H1 (cell line): Measurements from ENCODE around the gene RPUSD3. TPM values are rescaled to one million over a fixed set of nuclear protein-coding genes. Genes with fewer than 3 reads are reported as not detected.

Source experiments
- CTCF ChIA-PET: fragments of 300-600 bp; sonication (Branson Sonifier 250); formaldehyde crosslinking; loops from one replicate; lab custom pipeline; 2021; ENCODE audit not compliant: partially characterized antibody; lab: Charles Lee
- POLR2A ChIA-PET: fragments of 300-600 bp; sonication (Branson Sonifier 250); formaldehyde crosslinking; loops from one replicate; lab custom pipeline; 2021; ENCODE audit warnings: inconsistent platforms; ENCODE audit not compliant: partially characterized antibody; lab: Charles Lee
- DNase-seq, 2 experiments: peaks; one replicate each; pipeline versions ENCODE4 v3.0.0 to v3.0.0-alpha.2; 2010 to 2022; ENCODE audit warnings: low spot score in 2 of 2, low read depth in 1 of 2, mixed read lengths in 1 of 2
- FAIRE-seq: peaks from 2 replicates; lab custom pipeline; 2011; peaks lifted over from hg19 to GRCh38; lab: Jason Lieb, UNC
- H2AFZ ChIP-seq: 2 replicates; pipeline ENCODE4 v1.8.1; 2012; ENCODE audit warnings: low read length, inconsistent platforms
- H2AK5ac ChIP-seq: 2 replicates; pipeline ENCODE4 v1.6.1; 2013; ENCODE audit warnings: low read depth, low read length
- H2BK120ac ChIP-seq: replicated peaks from 2 replicates; pipeline ENCODE3; 2013; ENCODE audit warnings: low read depth, low read length, inconsistent platforms
- H2BK12ac ChIP-seq: 2 replicates; pipeline ENCODE4 v1.6.1; 2013; ENCODE audit warnings: low read depth, low read length
- H2BK15ac ChIP-seq: 2 replicates; pipeline ENCODE4 v1.6.1; 2013; ENCODE audit warnings: low read length
- H2BK20ac ChIP-seq: 2 replicates; pipeline ENCODE4 v1.6.1; 2013; ENCODE audit warnings: low read length
- H2BK5ac ChIP-seq: 2 replicates; pipeline ENCODE4 v1.6.1; 2013; ENCODE audit warnings: low read depth, low read length
- H3K14ac ChIP-seq: 2 replicates; pipeline ENCODE4 v1.6.1; 2013; ENCODE audit warnings: inconsistent platforms; ENCODE audit not compliant: insufficient read length
- H3K18ac ChIP-seq: 2 replicates; pipeline ENCODE4 v1.6.1; 2013; ENCODE audit warnings: low read length; ENCODE audit errors: extremely low read depth
- H3K23ac ChIP-seq: 2 replicates; pipeline ENCODE4 v1.6.1; 2013; ENCODE audit warnings: inconsistent platforms; ENCODE audit not compliant: insufficient read length
- H3K23me2 ChIP-seq: 2 replicates; pipeline ENCODE4 v1.6.1; 2013; ENCODE audit warnings: low read depth, low read length
- H3K27ac ChIP-seq: 2 replicates; pipeline ENCODE4 v1.6.1; 2011; ENCODE audit warnings: low read depth, low read length, inconsistent platforms
- H3K27me3 ChIP-seq, 4 experiments: replicated peaks in 1 of 4; 1 replicate in 1 of 4; 2 replicates in 3 of 4; pipeline versions ENCODE4 v1.6.1 to v1.8.1; 2011 to 2013; ENCODE audit warnings: low read length in 3 of 4, mild to moderate bottlenecking in 3 of 4, inconsistent platforms in 2 of 4, mixed read lengths in 2 of 4, moderate library complexity in 1 of 4; ENCODE audit not compliant: control insufficient read depth in 3 of 4, insufficient read depth in 3 of 4; ENCODE audit errors: extremely low read depth in 1 of 4
- H3K36me3 ChIP-seq, 4 experiments: 2 replicates each; pipeline versions ENCODE4 v1.6.1 to v1.8.1; 2011 to 2013; ENCODE audit warnings: mild to moderate bottlenecking in 4 of 4, low read length in 3 of 4, moderate library complexity in 2 of 4, control low read depth in 1 of 4, inconsistent platforms in 1 of 4; ENCODE audit not compliant: insufficient read depth in 4 of 4, control insufficient read depth in 2 of 4
- H3K4ac ChIP-seq: replicated peaks from 2 replicates; pipeline ENCODE3; 2013; ENCODE audit warnings: low read length, low read depth, mixed read lengths, inconsistent platforms; ENCODE audit not compliant: insufficient read length
- H3K4me1 ChIP-seq, 4 experiments: replicated peaks in 1 of 4; 1 replicate in 1 of 4; 2 replicates in 3 of 4; pipeline versions ENCODE4 v1.6.1 to v1.8.1; 2011 to 2013; ENCODE audit warnings: low read length in 3 of 4, inconsistent platforms in 2 of 4, mixed read lengths in 1 of 4; ENCODE audit not compliant: insufficient read depth in 4 of 4, control insufficient read depth in 3 of 4
- H3K4me2 ChIP-seq, 2 experiments: 2 replicates each; pipeline versions ENCODE4 v1.6.1 to v1.8.1; 2011 to 2013; ENCODE audit warnings: low read depth in 2 of 2, low read length in 2 of 2, control low read depth in 1 of 2, inconsistent platforms in 1 of 2, mild to moderate bottlenecking in 1 of 2; ENCODE audit not compliant: insufficient read depth in 1 of 2
- H3K4me3 ChIP-seq, 4 experiments: fragments of 200-600, 300-600 bp in 1 of 4; sonication (generic), shearing (Covaris generic), sonication (Bioruptor Twin) in 1 of 4; 2 replicates each; pipeline versions ENCODE4 v1.5.1 to v1.8.1; 2011 to 2016; ENCODE audit warnings: low read length in 4 of 4, low read depth in 3 of 4, control low read depth in 2 of 4, inconsistent platforms in 2 of 4, mild to moderate bottlenecking in 2 of 4, mixed read lengths in 1 of 4, moderate library complexity in 1 of 4; ENCODE audit not compliant: insufficient read depth in 2 of 4; ENCODE audit errors: extremely low read depth in 1 of 4
- H3K56ac ChIP-seq: replicated peaks from 2 replicates; pipeline ENCODE3; 2013; ENCODE audit warnings: low read depth, mild to moderate bottlenecking, mixed read lengths, low read length, inconsistent platforms; ENCODE audit not compliant: insufficient read length
- H3K79me1 ChIP-seq: 2 replicates; pipeline ENCODE4 v1.6.1; 2013; ENCODE audit warnings: low read depth, low read length, control low read depth
- H3K79me2 ChIP-seq, 2 experiments: 2 replicates each; pipeline versions ENCODE4 v1.6.1 to v1.8.1; 2012 to 2013; ENCODE audit warnings: low read length in 2 of 2, mild to moderate bottlenecking in 2 of 2, inconsistent platforms in 1 of 2; ENCODE audit not compliant: insufficient read depth in 2 of 2, control insufficient read depth in 1 of 2
- H3K9ac ChIP-seq, 4 experiments: replicated peaks in 1 of 4; 1 replicate in 1 of 4; 2 replicates in 3 of 4; pipeline versions ENCODE4 v1.6.1 to v1.8.1; 2011 to 2013; ENCODE audit warnings: low read depth in 3 of 4, low read length in 3 of 4, control low read depth in 2 of 4, mild to moderate bottlenecking in 2 of 4, moderate library complexity in 2 of 4, inconsistent platforms in 1 of 4; ENCODE audit errors: extremely low read depth in 1 of 4
- H3K9me3 ChIP-seq, 2 experiments: 2 replicates each; pipeline versions ENCODE4 v1.6.1 to v1.8.1; 2012 to 2013; ENCODE audit warnings: mild to moderate bottlenecking in 2 of 2, moderate library complexity in 2 of 2, control low read depth in 1 of 2, inconsistent platforms in 1 of 2, low read depth in 1 of 2, low read length in 1 of 2, mixed read lengths in 1 of 2; ENCODE audit not compliant: insufficient read depth in 2 of 2
- H4K20me1 ChIP-seq, 2 experiments: replicated peaks in 1 of 2; 2 replicates each; pipeline versions ENCODE3 to v1.8.1; 2011 to 2013; ENCODE audit warnings: inconsistent platforms in 2 of 2, low read length in 2 of 2, mild to moderate bottlenecking in 1 of 2; ENCODE audit not compliant: insufficient read depth in 2 of 2, control insufficient read depth in 1 of 2
- H4K5ac ChIP-seq: 2 replicates; pipeline ENCODE4 v1.6.1; 2013; ENCODE audit warnings: low read length, low read depth, mixed read lengths, inconsistent platforms; ENCODE audit not compliant: insufficient read length
- H4K8ac ChIP-seq: 2 replicates; pipeline ENCODE4 v1.8.0; 2013; ENCODE audit warnings: mild to moderate bottlenecking, moderate library complexity, low read length, inconsistent platforms; ENCODE audit not compliant: insufficient read depth; ENCODE audit errors: extremely low read depth
- H4K91ac ChIP-seq: replicated peaks from 2 replicates; pipeline ENCODE3; 2013; ENCODE audit warnings: low read length, mixed read lengths, inconsistent platforms; ENCODE audit not compliant: insufficient read length
- CBX5 ChIP-seq: fragments of 300-800, 300-1000 bp; sonication (generic); IDR thresholded peaks from 2 replicates; pipeline ENCODE4 v1.7.1; 2016; ENCODE audit warnings: antibody characterized with exemption, low read length, low read depth
- CHD1 ChIP-seq: IDR thresholded peaks from 2 replicates; pipeline ENCODE4 v1.6.1; 2012; ENCODE audit warnings: low read depth, low read length, improper control_type of control experiment
- EGR1 ChIP-seq: IDR thresholded peaks from 2 replicates; pipeline ENCODE4 v1.6.1; 2011; ENCODE audit warnings: low read depth, low read length, borderline replicate concordance
- JUND ChIP-seq: IDR thresholded peaks from 2 replicates; pipeline ENCODE4 v1.6.1; 2011; ENCODE audit warnings: mild to moderate bottlenecking, improper control_type of control experiment, low read length
- KDM4A ChIP-seq: IDR thresholded peaks from one replicate; pipeline ENCODE4 v1.7.1; 2012; ENCODE audit warnings: low read depth, mild to moderate bottlenecking, moderate library complexity, low read length, inconsistent platforms; ENCODE audit not compliant: severe bottlenecking
- NANOG ChIP-seq: IDR thresholded peaks from 2 replicates; pipeline ENCODE4 v1.6.1; 2011; ENCODE audit warnings: low read length, low read depth, mild to moderate bottlenecking, inconsistent platforms; ENCODE audit not compliant: insufficient read depth, poor library complexity, severe bottlenecking
- SP4 ChIP-seq: IDR thresholded peaks from 2 replicates; pipeline ENCODE4 v1.6.1; 2012; ENCODE audit warnings: low read length, inconsistent platforms
- SUZ12 ChIP-seq: fragments of 200-600 bp; sonication (generic); IDR thresholded peaks from 2 replicates; pipeline ENCODE4 v1.6.1; 2012; ENCODE audit warnings: mild to moderate bottlenecking, inconsistent platforms, low read length, moderate library complexity, mixed read lengths
- TAF7 ChIP-seq: optimal IDR thresholded peaks from 2 replicates; pipeline ENCODE3; 2011; ENCODE audit warnings: low read depth, mild to moderate bottlenecking, inconsistent platforms, low read length, moderate library complexity, borderline replicate concordance
- TEAD4 ChIP-seq: IDR thresholded peaks from 2 replicates; pipeline ENCODE4 v1.6.1; 2012; ENCODE audit warnings: low read depth, low read length, inconsistent platforms, mixed read lengths
- WGBS, 2 experiments: shearing (Covaris generic) in 1 of 2; methylation state at CpG; one replicate each; pipeline versions ENCODE4 v1.1.6 to v1.1.7; 2013 to 2015; ENCODE audit warnings: low lambda C conversion rate in 2 of 2, mixed read lengths in 2 of 2, inconsistent platforms in 1 of 2, low coverage in 1 of 2, missing lambda C conversion rate in 1 of 2; ENCODE audit not compliant: insufficient replicate concordance in 2 of 2, insufficient coverage in 1 of 2, insufficient read length in 1 of 2; ENCODE audit errors: extremely low coverage in 1 of 2, missing lambda C conversion rate in 1 of 2; 5-methylcytosine and 5-hydroxymethylcytosine counted together
- polyA plus RNA-seq, 7 experiments: library from polyadenylated mRNA; depleted of rRNA in 3 of 7; stranded (reverse) in 5 of 7; unstranded in 2 of 7; fragments of >200 nt in 5 of 7; fragments of 200-250 nt in 2 of 7; gene quantifications; 1 replicate in 5 of 7; 2 replicates in 1 of 7; 4 replicates in 1 of 7; pipeline versions ENCODE4 v1.2.1 to v1.2.3, GENCODE V29; 2011 to 2013; ENCODE audit warnings: missing spikeins in 2 of 7, mixed read lengths in 2 of 7
- total RNA-seq: library from RNA; stranded (reverse); fragmentation: NEBNext Ultra II Directional; extraction: Animal tissue kit (Norgen Biotek cat#: 25700); gene quantifications from 2 replicates; pipeline ENCODE4 v1.2.1, GENCODE V29; 2021
- TF ChIP-seq, protein P1 (sequence below): IDR thresholded peaks from 2 replicates; pipeline ENCODE4 v1.6.1; 2012; ENCODE audit warnings: inconsistent platforms
- TF ChIP-seq, protein P2 (sequence below): IDR thresholded peaks from 2 replicates; pipeline ENCODE4 v1.6.1; 2012; ENCODE audit warnings: low read length, inconsistent platforms

Gene RPUSD3
- total and polyA plus RNA-seq, 2 of the 8 experiments (the other 6 are each of a cell fraction or from before 2014, with no cell fraction given) = 68.4 to 154 TPM

DNA sequence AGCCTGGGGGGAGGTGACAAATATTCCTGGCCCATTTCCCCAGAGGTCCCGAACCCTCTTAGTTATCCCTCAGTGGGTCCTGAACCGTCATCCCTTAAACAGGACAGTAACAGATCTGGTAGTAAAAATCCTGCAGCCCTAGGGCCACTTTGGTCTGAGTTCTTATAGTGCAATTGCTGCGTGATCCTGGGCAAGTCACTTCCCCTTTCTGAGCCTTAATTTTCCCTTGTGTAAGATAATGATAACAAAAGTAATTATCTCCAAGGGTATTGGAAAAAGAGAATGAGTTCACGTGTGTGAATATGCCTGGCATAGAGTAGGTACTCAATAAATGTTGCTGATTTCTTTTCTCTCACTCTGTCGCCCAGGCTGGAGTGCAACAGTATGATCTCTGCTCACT is 43.7 kb upstream of the RPUSD3 start:
- Histone ChIP-seq H3K23me2 (0 out of 2 replicates have a peak, but pooled peaks cover 2% of the 10 kb centered on the region), H3K27ac (no peak overlapping the region)
- TF ChIP-seq, protein P1, sequence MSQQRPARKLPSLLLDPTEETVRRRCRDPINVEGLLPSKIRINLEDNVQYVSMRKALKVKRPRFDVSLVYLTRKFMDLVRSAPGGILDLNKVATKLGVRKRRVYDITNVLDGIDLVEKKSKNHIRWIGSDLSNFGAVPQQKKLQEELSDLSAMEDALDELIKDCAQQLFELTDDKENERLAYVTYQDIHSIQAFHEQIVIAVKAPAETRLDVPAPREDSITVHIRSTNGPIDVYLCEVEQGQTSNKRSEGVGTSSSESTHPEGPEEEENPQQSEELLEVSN = no peak
- TF ChIP-seq SUZ12 (no peak), NANOG (no peak), TAF7 (no peak), TEAD4 (no peak), KDM4A (no peak), CBX5 (no peak), EGR1 (no peak), SP4 (no peak), JUND (no peak), CHD1 (no peak)
- TF ChIP-seq, protein P2, sequence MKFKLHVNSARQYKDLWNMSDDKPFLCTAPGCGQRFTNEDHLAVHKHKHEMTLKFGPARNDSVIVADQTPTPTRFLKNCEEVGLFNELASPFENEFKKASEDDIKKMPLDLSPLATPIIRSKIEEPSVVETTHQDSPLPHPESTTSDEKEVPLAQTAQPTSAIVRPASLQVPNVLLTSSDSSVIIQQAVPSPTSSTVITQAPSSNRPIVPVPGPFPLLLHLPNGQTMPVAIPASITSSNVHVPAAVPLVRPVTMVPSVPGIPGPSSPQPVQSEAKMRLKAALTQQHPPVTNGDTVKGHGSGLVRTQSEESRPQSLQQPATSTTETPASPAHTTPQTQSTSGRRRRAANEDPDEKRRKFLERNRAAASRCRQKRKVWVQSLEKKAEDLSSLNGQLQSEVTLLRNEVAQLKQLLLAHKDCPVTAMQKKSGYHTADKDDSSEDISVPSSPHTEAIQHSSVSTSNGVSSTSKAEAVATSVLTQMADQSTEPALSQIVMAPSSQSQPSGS = no peak

More for the DNA sequence above, 43.7 kb upstream of the RPUSD3 start:
- ChIA-PET CTCF (interaction anchor here (1.2 to 1.5 kb wide), 2 partner anchors 45 to 59 kb away, joined by 3 to 4 read pairs; no protein-coding TSS in a partner anchor), POLR2A (no interaction called here)
- no peak overlapping the region for H3K4ac ChIP-seq
- peaks cover 1 to 4% of the 10 kb centered on the region in 2 experiments for H4K20me1 ChIP-seq
- no peak overlapping the region for H3K18ac ChIP-seq
- no peak overlapping the region for H3K14ac ChIP-seq
- H3K4me1 ChIP-seq = peaks cover 0 to 2% (median 0%) of the 10 kb centered on the region in 4 experiments; a peak in 1 of 7 replicates
- H3K9ac ChIP-seq = no peak overlapping the region
- no peak overlapping the region for H4K5ac ChIP-seq
- no peak overlapping the region for H2BK120ac ChIP-seq
- 83% methylated on average over 5 of the region's 5 CpGs; no CpG with 5 or more reads in 1 of the 2 experiments for WGBS, 2 experiments
- peaks cover 0 to 3% (median 0%) of the 10 kb centered on the region in 4 experiments; a peak in 1 of 8 replicates for H3K36me3 ChIP-seq
- H3K56ac ChIP-seq = no peak overlapping the region
- H3K4me3 ChIP-seq = no peak overlapping the region
- no peaks in the 10 kb centered on the region for H3K27me3 ChIP-seq
- no peak overlapping the region for H2AK5ac ChIP-seq
- H2BK15ac ChIP-seq = no peak overlapping the region
- DNase-seq (no peak), FAIRE-seq (no peak)
- H2BK12ac ChIP-seq = no peak overlapping the region
- H3K23ac ChIP-seq = no peak overlapping the region
- H2AFZ ChIP-seq = no peak overlapping the region
- no peaks in the 10 kb centered on the region for H3K9me3 ChIP-seq
- H2BK20ac ChIP-seq = no peak overlapping the region
- H3K4me2 ChIP-seq = no peak overlapping the region
- H4K91ac ChIP-seq = no peak overlapping the region
- no peak overlapping the region for H2BK5ac ChIP-seq
- peaks cover 0 to 14% of the 10 kb centered on the region in 2 experiments; a peak in 2 of 4 replicates for H3K79me2 ChIP-seq
- no peaks in the 10 kb centered on the region for H3K79me1 ChIP-seq
- no peak overlapping the region for H4K8ac ChIP-seq
